ENCODE measurements around the gene MED1. TPM values are rescaled to one million over a fixed set of nuclear protein-coding genes. Genes with fewer than 3 reads are reported as not detected.
"Not testable (repeated sequence)": the region's sequence is repeated elsewhere in the genome, so short reads cannot be mapped to it uniquely, and the experiment has no call there.

The MED1 gene
- total RNA-seq, 6 experiments from 2014 or later = 9.7 to 14.1 (median 13.2) TPM

DNA sequence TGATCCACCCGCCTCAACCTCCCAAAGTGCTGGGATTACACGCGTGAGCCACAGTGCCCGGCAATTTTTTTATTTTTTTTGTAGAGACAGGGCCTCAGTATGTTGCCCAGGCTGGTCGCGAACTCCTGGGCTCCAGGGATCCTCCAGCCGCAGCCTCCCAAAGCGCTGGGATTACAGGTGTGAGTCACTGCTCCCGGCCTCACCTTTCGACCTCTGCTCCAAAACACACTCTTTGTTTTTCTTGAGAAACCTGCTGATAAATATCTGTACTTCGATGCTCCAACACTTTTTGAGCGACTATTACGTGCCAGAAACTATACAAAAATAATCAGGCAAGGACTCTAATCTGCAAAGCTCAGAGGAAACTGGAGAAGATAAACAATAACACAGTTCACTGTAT is 1.0 kb downstream of the MED1 start:
- Histone ChIP-seq H3K9me3 (no peaks in the 10 kb centered on the region), H3K27me3 (no peaks in the 10 kb centered on the region), H3K4me3 (peak overlapping the region in 2 of 3 donors; percentile 77 to 82), H3K36me3 (peaks cover 0 to 26% (median 7%) of the 10 kb centered on the region in 4 donors), H3K27ac (peak overlapping the region in 1 of 3 donors; percentile 89), H3K4me1 (peaks cover 0 to 39% (median 14%) of the 10 kb centered on the region in 4 donors)
- DNase-seq = no peak
- TF ChIP-seq CTCF (IDR thresholded peaks at IDR 0.05) (no peak), POLR2A (IDR thresholded peaks at IDR 0.05) (no peak)
- intact Hi-C loops (cut with DNase I) = no loop called here
- ATAC-seq = no peak
- 62% methylated on average over 8 of the region's 13 CpGs for WGBS (ENCODE audit: insufficient coverage, low coverage, low lambda C conversion rate, missing lambda C conversion rate)

DNA sequence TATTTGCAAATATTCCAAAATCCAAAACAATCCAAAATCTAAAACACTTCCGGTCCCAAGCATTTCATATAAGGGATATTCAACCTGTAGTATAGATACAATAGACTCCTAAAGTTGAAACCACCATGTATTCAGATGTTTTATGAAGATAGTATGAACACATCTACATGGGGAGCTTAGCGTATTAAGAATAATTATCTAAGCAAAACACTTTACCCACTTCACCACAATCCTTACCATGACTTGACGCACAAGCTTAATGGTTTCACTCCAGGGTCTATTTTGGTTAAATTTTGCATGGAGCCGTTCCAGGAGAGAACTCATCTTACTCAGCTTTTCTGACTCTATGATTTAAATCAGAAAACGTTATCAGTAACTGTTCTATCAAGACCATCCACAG is 3.5 kb downstream of the MED1 start:
- peaks cover 0 to 18% (median 8%) of the 10 kb centered on the region in 4 donors for H3K4me1 ChIP-seq
- no peak for TF ChIP-seq CTCF (IDR thresholded peaks at IDR 0.05)
- TF ChIP-seq POLR2A (IDR thresholded peaks at IDR 0.05) = no peak
- H3K36me3 ChIP-seq = peaks cover 0 to 50% (median 10%) of the 10 kb centered on the region in 4 donors
- intact Hi-C loops (cut with DNase I) = no loop called here
- WGBS (ENCODE audit: insufficient coverage, low coverage, low lambda C conversion rate, missing lambda C conversion rate) = 83% methylated on average over 5 of the region's 5 CpGs
- H3K9me3 ChIP-seq = no peaks in the 10 kb centered on the region
- no peak overlapping the region for H3K27ac ChIP-seq
- no peak for ATAC-seq
- no peak for DNase-seq
- no peaks in the 10 kb centered on the region for H3K27me3 ChIP-seq
- H3K4me3 ChIP-seq = no peak overlapping the region

DNA sequence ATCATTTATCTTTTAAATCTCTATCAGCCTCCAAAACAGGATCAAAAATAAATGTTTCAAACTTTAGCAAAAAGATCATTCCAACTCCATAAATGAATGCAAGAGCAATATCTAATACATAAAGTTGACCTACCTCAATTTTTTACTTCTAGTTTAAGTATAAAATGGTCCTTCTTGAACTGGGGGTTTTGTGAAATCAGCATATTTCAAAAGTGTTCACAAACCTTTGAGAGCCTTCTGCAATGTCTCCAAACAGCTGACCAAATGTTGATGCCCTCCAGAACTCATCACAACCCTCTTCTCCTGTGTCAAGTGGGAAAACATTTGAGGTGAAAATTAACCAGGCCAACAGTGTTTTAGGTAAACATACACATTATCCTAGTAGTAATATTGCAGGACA is 7.7 kb downstream of the MED1 start:
- intact Hi-C loops (cut with DNase I) = no loop called here
- H3K4me1 ChIP-seq = no peaks in the 10 kb centered on the region
- peaks cover 0 to 91% (median 31%) of the 10 kb centered on the region in 4 donors for H3K36me3 ChIP-seq
- H3K27me3 ChIP-seq = no peaks in the 10 kb centered on the region
- TF ChIP-seq CTCF (IDR thresholded peaks at IDR 0.05) = no peak
- TF ChIP-seq POLR2A (IDR thresholded peaks at IDR 0.05) = no peak
- ATAC-seq (no peak), DNase-seq (no peak)
- H3K4me3 ChIP-seq = no peak overlapping the region
- no peaks in the 10 kb centered on the region for H3K9me3 ChIP-seq
- no peak overlapping the region for H3K27ac ChIP-seq

DNA sequence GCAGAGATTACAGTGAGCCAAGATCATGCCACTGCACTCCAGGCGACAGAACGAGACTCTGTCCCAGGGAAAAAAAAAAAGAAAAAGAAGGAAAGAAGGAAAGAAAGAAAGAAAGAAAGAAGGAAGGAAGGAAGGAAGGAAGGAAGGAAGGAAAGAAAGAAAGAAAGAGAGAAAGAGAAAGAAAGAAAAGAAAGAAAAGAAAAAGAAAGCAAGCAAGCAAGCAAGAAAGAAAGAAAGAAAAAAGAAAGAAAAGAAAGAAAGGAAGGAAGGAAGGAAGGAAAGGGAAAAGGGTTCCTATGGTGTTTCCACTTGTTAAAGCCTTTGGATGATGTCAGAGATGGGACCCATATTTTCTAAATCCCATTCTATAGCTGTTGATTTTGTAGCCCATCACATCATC is 11.2 kb downstream of the MED1 start:
- ATAC-seq; H3K4me1 ChIP-seq; H3K9me3 ChIP-seq; H3K27me3 ChIP-seq; H3K4me3 ChIP-seq; intact Hi-C loops (cut with DNase I); H3K27ac ChIP-seq; DNase-seq: not testable (repeated sequence)
- WGBS (ENCODE audit: insufficient coverage, low coverage, low lambda C conversion rate, missing lambda C conversion rate) = 93% methylated on average over 2 of the region's 2 CpGs
- H3K36me3 ChIP-seq = peaks cover 0 to 96% (median 29%) of the 10 kb centered on the region in 4 donors

DNA sequence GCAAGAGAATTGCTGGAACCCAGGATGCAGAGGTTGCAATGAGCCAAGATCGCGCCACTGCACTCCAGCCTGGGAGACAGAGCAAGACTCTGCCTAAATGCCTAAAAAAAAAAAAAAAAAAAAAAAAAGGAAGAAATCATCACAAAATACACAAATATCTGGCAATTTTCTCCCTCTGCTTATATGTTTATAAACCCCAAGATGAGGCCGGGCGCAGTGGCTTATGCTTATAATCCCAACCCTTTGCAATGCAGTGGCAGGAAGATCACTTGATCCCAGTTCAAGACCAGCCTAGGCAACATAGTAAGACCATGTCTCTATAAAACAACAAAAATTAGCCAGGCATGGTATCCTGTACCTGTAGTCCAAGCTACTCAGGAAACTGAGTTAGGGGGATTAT is 21.5 kb downstream of the MED1 start:
- 93% methylated on average over 2 of the region's 4 CpGs for WGBS (ENCODE audit: insufficient coverage, low coverage, low lambda C conversion rate, missing lambda C conversion rate)
- TF ChIP-seq CTCF (IDR thresholded peaks at IDR 0.05) (no peak), POLR2A (IDR thresholded peaks at IDR 0.05) (no peak)
- Histone ChIP-seq H3K27ac (no peak overlapping the region), H3K4me1 (no peaks in the 10 kb centered on the region), H3K27me3 (no peaks in the 10 kb centered on the region), H3K9me3 (no peaks in the 10 kb centered on the region), H3K36me3 (peaks cover 0 to 97% (median 44%) of the 10 kb centered on the region in 4 donors), H3K4me3 (no peak overlapping the region)
- no peak for DNase-seq
- intact Hi-C loops (cut with DNase I) = no loop called here
- no peak for ATAC-seq

Data from right lobe of liver (tissue), 6 donors.